ENCODE measurements around the gene UQCC3.
"Not testable (repeated sequence)": the region's sequence is repeated elsewhere in the genome, so short reads cannot be mapped to it uniquely, and the experiment has no call there.

UQCC3 gene

DNA sequence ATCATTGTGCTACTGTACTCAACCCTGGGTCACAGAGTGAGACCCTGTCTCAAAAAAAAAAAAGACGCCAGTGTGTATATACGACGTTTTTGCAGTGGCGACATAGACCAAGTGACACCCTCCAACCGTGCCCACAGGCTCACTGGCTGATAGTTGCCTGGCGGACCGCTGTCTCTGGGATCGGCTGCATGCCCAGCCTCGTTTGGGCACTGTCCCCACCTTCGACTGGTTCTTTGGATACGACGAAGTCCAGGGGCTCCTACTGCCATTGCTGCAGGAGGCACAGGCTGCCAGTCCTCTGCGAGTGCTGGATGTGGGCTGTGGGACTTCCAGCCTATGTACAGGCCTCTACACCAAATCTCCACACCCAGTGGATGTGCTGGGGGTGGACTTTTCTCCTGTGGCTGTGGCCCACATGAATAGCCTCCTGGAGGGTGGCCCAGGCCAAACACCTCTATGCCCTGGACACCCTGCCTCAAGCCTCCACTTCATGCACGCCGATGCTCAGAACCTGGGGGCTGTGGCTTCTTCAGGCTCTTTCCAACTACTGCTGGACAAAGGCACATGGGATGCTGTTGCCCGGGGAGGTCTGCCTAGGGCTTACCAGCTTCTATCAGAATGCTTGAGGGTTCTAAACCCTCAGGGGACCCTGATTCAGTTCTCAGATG, 5.1 kb upstream of the UQCC3 start:
- in situ Hi-C loops (cut with MboI; ENCODE audit: low sequenced_read_pairs, unreplicated experiment), result no loop called here
- TF ChIP-seq, protein P1, sequence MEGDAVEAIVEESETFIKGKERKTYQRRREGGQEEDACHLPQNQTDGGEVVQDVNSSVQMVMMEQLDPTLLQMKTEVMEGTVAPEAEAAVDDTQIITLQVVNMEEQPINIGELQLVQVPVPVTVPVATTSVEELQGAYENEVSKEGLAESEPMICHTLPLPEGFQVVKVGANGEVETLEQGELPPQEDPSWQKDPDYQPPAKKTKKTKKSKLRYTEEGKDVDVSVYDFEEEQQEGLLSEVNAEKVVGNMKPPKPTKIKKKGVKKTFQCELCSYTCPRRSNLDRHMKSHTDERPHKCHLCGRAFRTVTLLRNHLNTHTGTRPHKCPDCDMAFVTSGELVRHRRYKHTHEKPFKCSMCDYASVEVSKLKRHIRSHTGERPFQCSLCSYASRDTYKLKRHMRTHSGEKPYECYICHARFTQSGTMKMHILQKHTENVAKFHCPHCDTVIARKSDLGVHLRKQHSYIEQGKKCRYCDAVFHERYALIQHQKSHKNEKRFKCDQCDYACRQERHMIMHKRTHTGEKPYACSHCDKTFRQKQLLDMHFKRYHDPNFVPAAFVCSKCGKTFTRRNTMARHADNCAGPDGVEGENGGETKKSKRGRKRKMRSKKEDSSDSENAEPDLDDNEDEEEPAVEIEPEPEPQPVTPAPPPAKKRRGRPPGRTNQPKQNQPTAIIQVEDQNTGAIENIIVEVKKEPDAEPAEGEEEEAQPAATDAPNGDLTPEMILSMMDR (IDR thresholded peaks at IDR 0.05; ENCODE audit: borderline replicate concordance, control extremely low read depth, extremely low read depth, insufficient read depth, missing control alignments), result no peak
- DNase-seq (ENCODE audit: low spot score), result no peak

DNA sequence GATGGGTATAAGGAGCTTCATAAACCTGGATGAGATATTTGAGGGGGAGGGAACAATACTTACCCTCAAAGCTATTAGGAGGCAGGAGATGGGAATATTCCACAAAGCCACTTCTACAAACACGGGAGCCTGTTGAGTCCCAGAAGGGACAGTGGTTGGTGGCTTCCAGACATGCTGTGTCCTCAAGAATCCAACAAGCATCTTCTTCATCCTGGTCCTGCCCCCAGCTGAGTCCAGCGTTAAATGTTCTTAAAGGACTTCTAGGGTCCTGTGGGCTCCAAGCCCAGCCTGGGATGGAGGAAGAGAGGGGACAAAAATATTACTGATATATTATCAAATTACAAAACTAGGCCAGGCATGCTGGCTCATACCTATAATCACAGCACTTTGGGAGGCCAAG, 4.0 kb upstream of the UQCC3 start:
- TF ChIP-seq, protein P1 (IDR thresholded peaks at IDR 0.05; ENCODE audit: borderline replicate concordance, control extremely low read depth, extremely low read depth, insufficient read depth, missing control alignments), result no peak
- DNase-seq (ENCODE audit: low spot score), result no peak
- in situ Hi-C loops (cut with MboI; ENCODE audit: low sequenced_read_pairs, unreplicated experiment), result no loop called here

DNA sequence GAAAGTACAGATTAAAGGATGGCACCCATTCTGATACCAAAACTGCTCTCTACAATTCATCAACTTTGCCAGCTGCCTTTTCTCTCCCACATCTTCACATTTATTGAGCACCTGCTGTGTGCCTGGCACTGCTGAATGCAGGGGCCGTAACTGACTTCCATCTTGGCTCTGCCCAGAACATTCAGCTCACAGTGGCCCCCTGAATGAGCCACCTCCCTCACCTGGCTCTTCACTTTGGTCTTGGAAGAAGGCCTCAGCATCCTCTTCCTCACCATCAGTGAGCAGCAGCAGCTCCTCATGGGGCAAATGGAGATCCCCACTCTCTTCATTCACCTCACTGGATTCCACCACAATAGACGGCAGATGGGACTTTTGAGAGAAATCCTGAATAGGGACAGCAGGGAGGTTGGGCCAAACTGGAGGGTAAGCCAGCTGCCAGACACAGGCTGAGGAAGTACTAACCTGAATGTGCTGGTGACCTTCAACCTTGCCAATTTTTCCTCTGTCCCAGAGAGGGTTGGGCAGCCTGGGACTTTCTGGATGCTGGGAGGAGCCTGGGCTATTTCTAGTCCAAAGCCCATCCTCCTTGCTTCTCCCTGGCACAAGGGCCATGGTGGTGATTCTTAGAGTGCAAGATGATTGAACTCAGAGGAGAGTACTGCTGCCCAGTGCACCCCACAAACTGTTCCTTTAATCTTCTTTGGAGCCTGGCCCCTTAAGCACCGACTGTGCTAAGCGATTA, 1.9 kb upstream of the UQCC3 start:
- TF ChIP-seq, protein P1 (IDR thresholded peaks at IDR 0.05; ENCODE audit: borderline replicate concordance, control extremely low read depth, extremely low read depth, insufficient read depth, missing control alignments), result no peak
- no peak for DNase-seq (ENCODE audit: low spot score)
- in situ Hi-C loops (cut with MboI; ENCODE audit: low sequenced_read_pairs, unreplicated experiment), result no loop called here

DNA sequence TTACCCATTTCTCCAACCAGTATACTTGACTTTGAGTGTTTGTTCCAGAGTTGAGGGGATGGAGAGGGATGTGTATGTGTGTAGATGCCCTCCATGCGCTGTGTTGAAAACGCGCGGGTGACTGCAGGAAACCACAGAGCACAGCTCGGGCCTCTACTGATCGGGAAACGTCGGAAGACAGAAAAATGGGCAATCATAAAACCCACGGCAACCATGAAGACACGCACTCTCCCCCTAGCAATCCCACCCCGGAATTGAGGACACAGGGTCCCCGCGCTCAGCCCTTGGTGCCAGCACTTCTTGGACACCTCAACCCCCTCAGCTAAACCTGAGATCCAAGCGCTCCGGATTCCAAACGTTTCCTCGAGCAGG, 251 bp upstream of the UQCC3 start:
- in situ Hi-C loops (cut with MboI; ENCODE audit: low sequenced_read_pairs, unreplicated experiment), result no loop called here
- TF ChIP-seq, protein P1 (IDR thresholded peaks at IDR 0.05; ENCODE audit: borderline replicate concordance, control extremely low read depth, extremely low read depth, insufficient read depth, missing control alignments), result no peak
- no peak for DNase-seq (ENCODE audit: low spot score)

DNA sequence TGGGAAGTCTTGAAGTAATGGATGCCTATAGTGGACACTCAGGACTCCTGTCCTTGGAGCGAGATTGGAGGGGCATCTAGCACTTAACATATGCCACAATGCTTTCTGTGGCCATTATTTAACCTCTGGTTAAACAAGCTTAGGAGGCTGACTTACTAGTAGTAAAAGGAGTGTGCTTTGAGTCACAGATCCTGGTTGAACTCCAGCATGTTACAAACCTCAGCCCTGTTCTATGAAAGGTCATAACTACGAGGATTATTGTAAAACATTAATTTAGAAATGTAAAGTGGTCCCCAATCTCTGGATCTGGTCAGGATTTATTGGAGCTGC, 1.7 kb downstream of the UQCC3 start:
- no peak for DNase-seq (ENCODE audit: low spot score)
- in situ Hi-C loops (cut with MboI; ENCODE audit: low sequenced_read_pairs, unreplicated experiment), result no loop called here
- TF ChIP-seq, protein P1 (IDR thresholded peaks at IDR 0.05; ENCODE audit: borderline replicate concordance, control extremely low read depth, extremely low read depth, insufficient read depth, missing control alignments), result no peak

DNA sequence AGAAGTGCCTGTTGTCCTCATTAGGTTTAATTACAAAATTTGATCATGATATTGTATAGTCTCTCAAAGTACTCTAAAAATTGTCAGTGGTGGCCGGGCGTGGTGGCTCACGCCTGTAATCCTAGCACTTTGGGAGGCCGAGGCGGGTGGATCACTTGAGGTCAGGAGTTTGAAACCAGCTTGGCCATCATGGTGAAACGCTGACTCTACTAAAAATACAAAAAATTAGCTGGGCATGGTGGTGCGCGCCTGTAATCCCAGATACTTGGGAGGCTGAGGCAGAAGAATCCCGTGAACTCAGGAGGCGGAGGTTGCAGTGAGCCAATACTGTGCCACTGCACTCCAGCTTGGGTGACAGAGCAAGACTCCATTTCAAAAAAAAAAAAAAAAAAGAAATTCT, 3.9 kb downstream of the UQCC3 start:
- in situ Hi-C loops (cut with MboI; ENCODE audit: low sequenced_read_pairs, unreplicated experiment); DNase-seq (ENCODE audit: low spot score): not testable (repeated sequence)

DNA sequence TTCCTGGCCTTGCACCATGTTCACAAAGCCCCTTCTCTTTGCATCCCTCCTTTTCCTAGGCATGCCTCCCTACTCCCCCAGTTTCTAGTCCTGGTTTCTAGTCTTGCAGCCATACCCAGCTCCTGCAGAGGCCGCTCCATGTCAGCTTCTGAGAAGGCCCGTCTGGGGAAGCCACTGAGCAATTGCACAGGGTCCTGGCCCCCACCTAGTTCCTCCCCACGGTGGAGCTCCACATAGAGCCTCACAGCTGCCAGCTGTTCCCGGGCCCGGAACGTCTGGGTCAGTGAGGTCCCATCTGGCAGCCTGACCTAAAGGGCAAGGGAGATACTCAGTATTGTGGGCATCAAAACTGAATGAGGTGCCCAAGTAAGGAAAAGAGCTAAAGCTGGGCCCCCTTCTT, 5.2 kb downstream of the UQCC3 start:
- in situ Hi-C loops (cut with MboI; ENCODE audit: low sequenced_read_pairs, unreplicated experiment), result no loop called here
- TF ChIP-seq, protein P1 (IDR thresholded peaks at IDR 0.05; ENCODE audit: borderline replicate concordance, control extremely low read depth, extremely low read depth, insufficient read depth, missing control alignments), result no peak
- DNase-seq (ENCODE audit: low spot score), result no peak
